SHP77 (cell line): ENCODE results near the gene KDM4B.
"Not testable (repeated sequence)": the region's sequence is repeated elsewhere in the genome, so short reads cannot be mapped to it uniquely, and the experiment has no call there.

Experiments
- DNase-seq, 2 experiments: peaks; one replicate each; lab custom pipeline; 2025; lab: John Stamatoyannopoulos, UW

Gene KDM4B

DNA sequence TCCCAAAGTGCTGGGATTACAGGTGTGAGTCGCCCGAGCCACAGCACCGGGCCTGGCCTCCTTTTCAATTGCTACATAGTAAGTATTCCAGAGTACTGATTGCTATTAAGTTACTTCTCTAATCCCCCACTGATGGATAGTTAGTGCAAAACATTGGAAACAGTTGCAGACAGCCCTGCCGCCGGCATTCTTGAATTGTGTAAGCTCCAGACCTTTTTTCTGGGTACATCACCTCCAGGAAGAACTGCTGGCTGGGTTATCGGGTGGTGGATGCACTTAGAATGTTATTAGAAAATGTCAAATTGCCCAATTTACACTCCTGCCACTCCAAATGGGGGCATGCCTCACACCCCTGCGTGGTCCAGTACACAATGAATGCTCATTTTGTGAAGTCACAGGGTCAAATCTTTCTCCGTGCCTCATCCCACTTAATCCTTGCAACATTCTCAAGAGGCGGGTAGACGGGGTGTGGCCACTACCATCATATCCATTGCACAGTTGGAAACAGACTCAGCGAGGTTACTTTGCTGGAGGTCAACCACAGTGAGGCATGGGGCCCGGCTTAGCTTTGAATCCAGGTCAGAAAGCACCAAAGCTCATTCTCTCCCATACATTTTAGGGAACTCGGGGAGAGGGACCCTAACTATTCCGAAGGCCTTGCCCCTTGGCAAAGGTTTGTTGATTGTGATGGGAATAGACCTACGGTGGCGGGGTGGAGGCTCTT lies 1.0 kb upstream of the KDM4B start:
- no peak for DNase-seq

DNA sequence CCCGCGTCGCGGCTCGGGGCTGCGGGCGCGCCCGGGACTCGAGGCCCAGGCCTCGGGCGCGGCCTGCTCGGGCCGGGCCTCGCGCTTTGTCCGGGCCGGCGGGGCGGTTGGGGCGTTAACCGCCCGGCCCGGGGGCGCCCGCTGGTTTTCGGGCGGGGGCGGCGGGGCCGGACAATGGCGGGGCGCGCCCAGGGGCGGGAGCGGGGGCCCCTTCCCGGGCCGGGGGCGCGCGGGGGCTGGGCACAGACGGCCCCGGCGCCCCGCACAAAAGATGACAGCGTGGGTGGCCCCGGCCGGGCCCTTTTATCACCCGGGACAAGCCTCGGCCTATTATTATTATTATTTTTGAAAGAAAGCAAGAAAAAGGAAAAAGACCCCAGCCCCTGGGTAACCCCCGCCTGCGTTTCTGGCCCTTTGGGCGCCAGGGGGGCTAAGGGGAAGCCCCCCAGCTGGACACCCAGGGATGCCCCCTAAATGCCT lies 419 bp downstream of the KDM4B start:
- no peak for DNase-seq

DNA sequence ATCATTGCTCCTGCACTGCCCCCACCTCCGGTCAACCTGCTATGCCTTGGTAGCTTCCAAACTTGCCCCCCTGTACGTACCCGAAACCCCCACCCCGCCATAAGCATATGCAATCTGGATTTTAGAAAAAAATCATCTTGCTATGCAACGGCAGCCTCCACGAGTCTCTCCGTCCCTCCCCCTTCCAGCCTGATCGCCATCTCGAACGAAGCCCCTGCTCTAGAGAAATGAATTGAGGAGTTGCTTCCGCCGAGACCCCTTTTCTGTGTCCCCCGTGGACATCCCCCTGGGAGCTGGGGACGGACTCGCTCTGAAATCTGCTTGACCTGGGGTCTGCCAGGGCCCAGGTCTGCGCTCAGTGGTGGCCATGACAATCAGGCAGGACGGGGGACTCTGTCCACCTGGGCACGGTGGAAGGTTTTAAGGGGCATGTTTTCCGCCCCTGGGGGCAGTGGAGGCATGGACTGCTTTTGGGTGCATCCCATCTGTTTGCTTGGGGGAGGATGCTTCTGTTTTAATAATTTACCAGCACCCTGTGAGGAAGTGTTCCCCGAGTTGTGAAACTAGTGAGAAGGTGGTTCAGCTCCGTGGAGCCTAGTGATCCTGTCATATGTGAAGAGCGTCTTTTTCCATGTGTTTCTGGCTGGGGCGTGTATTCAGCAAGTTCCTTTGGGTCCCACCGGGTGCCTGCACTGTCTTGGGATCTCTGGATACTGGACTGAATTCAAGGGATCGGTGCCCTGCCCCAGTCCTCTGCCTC lies 1.0 kb downstream of the KDM4B start:
- DNase-seq: no peak

DNA sequence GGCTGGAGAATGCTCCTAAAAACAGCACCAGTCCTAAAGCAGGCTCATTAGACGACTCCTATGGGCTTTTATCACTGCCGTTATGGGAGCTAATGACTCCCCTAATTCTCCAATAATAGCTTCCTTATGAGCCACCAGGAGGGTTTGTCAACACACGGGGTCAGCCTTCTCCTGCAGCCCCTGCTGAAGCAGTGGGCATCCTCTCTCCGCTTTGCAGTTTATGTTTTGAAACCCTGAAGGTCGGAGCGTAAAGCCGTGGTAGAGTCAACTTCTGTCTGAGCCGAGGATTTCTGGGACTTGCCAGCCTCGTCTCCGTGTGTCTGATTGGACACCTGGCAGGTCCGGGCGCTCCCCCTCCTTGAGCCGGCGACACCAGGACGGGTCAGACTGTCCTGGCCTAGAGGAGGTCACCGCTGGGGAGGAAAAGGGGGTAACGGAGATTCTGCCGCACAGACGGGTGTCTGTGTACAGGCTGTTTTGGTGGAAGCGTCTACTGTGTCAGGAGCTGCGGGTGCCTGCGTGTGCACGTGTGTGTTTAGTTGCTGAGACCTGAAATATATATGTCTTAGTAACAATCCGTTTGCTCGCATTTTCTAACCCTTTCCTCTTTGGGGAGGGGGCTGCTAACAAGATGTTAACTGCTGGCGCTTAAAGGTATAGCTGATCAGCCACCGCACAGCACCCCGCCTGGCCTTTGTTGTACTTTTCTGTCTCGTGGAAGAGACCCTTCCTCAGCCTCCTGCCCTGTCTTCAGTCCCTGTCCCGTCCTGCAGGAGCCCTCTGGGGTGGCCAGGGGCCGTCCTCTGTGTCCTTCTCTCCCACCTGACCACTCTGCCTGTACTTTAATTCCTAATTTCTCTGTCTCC lies 1.9 kb downstream of the KDM4B start:
- DNase-seq: no peak

- no peak for DNase-seq
Observed at GRCh38 chr19:4971424-4971793, 2.5 kb downstream of the KDM4B start.

GRCh38 chr19:4971816-4972495 lies 3.0 kb downstream of the KDM4B start:
- DNase-seq: no peak

- DNase-seq: no peak
Observed at GRCh38 chr19:4972509-4973230, 3.8 kb downstream of the KDM4B start.

DNA sequence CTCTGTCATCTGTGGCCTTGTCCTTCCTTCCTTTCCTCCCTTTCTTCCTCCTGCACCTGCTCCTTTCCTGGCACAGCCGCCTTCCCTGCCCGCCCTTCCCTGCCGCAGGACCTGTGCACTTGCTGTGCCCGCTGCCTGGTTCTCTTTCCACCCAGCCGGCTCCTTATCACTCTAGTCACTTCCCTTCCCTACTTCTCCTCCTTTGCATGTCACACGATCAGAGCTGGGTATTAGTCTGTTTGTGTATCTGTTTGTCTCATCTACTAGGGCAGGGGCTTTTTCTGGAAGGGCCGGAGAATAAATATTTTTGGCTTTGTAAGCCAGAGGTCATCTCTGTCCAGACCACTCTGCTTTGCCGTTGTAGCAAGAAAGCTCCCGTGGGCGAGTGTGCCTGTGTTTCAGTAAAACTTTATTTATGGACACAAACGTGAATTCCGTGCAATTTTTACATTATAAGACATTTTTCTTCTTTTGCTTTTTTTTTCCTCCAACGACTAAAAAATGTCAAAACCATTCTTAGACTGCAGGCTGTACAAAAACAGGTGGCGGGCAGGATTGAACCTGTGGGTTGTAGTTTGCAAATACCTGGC lies 6.1 kb downstream of the KDM4B start:
- no peak for DNase-seq

- not testable (repeated sequence) for DNase-seq
Observed at GRCh38 chr19:4975601-4976000, 6.7 kb downstream of the KDM4B start.

DNA sequence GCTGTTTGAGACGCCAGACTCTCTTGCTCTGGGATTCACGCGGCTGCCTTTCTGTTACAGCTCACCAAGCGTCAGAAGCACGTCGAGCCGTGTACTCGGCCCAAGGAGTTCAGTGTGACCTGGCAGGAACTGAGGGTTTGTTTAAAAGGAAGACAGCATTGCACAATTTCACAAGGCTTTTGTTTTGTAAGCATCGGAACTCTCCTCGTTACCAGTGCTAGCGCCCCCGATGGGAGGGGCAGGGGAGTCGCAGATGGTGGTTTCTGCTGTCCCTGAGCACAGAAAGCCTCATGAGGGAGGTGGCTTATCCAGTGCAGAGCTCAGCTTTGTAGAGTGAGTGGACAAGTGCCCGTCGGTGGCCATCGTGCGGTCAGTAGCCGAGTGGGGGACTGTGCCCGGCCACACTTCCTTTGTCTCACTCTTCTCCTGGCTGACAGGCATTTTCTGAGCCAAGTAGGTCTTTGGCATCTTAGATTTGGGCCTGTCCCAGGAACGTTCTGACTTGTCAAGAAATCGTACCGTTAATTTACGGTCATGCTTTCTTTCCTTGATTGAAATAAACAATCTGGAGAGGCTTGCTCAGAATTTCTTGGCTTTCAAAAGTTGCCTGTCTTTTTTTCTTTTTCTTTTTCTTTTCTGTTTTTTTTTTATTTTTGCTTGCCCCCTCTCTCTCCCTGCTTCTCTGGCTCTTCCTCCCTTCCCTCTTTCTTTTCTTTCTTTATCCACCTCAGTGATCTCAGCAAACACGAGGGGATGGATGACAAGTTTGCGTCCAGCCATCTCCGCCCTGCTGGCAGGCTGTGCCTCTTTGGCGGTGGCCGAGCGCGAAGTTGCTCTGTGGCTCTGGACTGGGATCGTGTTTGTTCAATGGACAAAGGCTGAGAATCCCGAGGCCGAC lies 7.7 kb downstream of the KDM4B start:
- no peak for DNase-seq

GRCh38 chr19:4977299-4978174 lies 8.6 kb downstream of the KDM4B start:
- DNase-seq: no peak

- DNase-seq: no peak
Observed at GRCh38 chr19:4979211-4979807, 10.4 kb downstream of the KDM4B start.

DNA sequence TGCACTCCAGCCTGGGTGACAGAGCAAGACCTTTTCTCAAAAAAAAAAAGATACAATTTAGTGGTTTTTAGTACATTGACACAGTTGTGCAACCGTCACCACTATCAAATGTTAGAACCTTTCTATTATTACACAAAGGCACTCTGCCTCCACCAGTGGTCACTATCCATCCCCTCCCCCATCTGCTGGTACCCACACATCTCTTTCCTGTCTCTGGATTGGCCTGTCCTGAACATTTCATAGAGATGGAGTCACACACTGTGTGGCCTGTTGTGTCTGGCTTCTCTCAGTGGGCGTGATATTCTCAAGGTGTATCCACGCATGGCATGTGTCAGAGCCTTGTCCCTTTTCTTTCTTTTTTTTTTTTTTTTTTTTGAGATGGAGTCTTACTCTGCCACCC lies 11.2 kb downstream of the KDM4B start:
- no peak for DNase-seq

DNA sequence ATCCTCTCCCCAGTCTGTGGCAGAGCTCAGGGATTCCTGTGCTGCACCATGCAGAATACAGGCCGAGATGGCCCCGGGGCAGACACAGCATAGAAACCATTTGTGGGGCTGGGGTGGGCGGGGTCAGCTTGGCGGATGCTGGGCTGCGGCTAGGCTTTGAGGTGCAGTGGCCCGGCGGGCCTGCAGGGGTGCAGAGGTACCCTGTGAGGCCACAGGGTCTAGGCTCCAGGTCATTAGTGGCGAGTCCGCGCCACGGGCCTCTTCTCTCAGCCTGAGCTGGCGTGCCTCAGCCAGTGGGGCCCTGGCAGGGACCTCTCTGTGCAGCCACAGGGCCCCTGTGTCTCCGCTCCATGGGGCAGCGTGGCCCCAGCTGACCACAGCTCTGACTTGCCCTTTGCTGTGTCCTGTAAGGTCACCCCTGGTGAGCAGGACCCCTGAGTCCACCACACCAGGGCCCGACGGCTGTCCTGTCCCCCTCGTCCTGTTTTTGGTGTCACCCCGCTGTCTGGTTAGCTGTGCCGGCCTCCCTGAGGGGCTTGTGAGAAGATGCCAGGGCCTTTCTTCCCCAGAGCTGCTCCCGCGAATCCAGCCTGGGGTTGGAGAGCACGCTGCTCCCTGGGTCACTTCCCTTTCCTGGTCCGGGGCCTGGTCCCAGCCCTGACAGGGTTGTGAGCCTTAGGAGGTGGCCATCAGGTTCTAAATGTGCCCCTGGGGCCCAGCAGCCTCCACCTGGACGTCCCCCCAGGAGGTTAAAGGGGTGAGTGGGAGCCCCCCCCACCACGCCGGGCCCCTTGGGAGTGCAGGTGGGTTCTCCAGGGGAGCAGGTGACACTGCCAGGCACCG lies 12.1 kb downstream of the KDM4B start:
- DNase-seq: no peak

DNA sequence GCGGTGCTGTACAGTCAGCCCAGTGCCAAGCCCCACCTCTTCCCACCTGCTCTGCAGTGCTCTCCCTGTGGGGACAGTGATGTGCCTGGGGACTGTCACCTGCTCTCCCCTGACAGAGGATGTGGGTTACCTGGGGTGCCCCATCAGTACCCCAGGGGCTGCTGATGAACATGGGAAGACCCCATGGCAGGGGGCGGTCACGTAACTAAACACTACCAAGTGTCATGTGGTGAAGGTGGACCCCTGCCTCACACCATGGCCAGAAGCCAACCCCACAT lies 12.7 kb downstream of the KDM4B start:
- no peak for DNase-seq

DNA sequence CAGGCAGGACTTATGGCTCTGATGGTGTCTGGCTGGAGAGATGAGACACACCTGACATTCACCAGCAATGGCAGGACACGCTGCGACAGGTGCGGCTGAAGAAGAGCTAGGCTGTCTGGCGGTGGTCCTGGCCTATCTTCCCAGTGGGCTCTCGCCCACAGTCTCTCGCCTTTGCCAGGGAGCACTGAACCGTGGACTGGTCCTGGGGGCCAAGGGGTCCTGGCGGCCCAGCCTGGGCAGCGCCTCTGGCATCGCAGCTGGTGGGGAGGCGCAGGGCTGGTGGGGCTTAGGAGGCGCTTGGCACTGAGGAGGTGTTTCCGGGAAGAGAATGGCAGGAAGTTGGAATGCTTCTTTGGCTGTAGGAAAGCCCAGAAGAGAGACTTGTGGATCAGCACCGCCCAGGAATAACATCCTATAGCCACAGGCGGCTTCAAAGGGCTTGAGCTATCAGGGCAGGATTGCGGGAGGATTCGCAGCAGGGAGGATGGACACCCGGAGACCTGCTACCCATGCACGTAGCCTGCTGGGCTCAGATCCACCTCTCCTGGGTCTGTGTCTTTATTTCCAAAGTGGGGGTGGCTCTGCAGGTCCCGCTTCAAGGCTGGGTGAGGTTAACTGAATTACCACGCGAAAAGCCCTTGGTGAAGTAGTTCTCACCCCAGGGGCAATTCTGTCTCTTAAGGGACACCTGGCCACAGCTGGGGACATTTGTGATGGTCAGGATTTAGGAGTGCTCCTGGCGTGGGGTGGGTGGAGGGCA lies 14.6 kb downstream of the KDM4B start:
- no peak for DNase-seq

DNA sequence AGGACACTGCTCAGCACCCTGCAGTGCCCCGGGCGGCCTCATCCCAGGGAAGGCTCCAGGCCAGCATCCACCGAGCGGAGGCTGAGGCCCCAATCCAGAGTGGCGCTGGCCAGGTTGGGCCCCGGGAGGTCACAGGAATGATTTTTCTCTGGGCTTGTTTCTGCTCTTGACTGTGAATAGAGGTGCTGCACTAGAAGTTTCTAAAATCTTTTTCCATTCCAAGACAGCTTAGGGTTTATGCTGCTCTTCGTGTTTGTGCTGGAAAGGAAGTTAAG lies 15.1 kb downstream of the KDM4B start:
- DNase-seq: no peak
